NCI-H2227 (cell line): Measurements from ENCODE around the gene TGFBRAP1.
"Not testable (repeated sequence)": the region's sequence is repeated elsewhere in the genome, so short reads cannot be mapped to it uniquely, and the experiment has no call there.

Experiments
- DNase-seq: peaks from one replicate; lab custom pipeline; 2025; ENCODE audit not compliant: unreplicated experiment; lab: John Stamatoyannopoulos, UW

Gene TGFBRAP1

DNA sequence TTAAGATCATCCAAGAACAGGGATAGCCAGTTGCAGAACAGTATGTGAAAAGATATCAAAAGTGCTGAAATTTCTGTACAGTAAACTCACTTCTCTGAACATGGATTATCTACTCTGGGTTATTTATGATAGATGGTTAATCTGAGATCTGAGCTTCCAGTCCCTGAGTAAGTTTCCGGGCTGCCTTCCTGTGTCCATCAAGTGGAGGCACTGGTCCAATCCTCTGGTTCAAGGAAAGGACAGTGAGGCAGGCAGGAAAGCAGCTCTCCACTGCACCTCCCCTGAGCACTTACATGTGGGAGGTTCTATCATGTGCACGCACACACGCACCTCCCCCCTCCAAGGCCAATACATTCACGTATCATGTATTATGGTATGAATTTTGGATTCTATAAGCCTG lies 55.5 kb downstream of the TGFBRAP1 start:
- DNase-seq = no peak

DNA sequence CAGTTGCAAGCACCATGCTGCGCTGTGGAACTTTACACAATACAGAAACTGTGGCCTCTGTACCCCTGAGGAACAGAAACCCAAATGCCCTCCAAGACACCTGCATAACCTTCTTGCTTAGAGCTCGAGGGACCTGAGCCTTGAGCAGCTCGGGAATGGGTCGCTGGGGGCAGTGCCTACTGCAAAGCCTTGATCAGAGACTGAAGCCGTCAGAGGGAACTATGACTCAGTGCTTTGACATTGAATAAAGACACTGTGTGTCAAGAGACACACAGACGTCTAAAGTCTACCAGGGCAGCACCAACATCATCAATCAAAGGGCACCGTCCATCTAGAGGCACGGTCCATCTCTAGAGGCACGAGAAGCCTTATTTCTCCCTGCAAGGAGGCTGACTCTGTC lies 57.4 kb downstream of the TGFBRAP1 start:
- no peak for DNase-seq

- DNase-seq = no peak
Observed at GRCh38 chr2:105271393-105272045, 58.0 kb downstream of the TGFBRAP1 start.

DNA sequence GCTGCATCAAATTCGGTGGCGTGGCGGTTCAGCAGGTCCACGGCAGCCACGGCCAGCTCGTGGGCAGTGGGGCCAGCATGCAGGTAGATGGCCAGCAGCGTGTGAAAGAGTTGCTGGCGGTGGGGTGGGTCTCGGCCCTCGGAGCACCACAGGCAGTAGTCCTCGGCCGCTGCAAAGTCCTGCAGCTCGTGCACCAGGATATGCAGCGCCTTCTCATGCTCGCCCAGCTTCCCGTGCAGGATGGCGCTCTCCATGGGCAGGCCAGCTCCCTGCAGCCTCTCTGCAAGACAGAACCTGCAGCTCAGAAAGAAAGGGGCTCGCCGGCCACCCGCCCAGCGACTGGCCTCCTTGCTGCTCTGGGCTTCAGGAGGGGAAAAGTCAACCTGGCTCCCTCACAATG lies 60.1 kb downstream of the TGFBRAP1 start:
- DNase-seq = no peak

DNA sequence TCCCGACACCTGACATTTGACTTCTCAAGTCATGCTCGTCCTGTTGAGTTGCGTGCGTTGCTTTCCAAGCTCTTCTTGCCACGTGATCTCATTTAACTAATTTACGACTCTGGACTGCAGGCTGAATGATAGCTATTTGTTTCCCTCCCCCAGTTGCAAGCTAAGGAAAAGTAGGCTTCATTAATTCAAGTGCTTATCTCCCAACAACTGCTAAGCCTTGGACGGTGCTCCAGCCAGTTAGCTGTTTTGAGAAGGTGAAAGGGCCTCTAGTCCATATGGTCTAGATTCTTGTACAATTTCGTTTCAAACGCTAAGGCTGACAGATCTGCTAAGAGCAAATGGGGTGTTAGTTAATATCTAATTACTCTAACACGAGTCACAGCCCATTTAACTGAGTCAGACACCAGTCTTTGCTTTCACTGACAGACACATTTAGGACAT lies 66.9 kb downstream of the TGFBRAP1 start:
- DNase-seq = no peak

GRCh38 chr2:105261061-105261460 lies 68.5 kb downstream of the TGFBRAP1 start:
- no peak for DNase-seq

GRCh38 chr2:105258835-105259350 lies 70.6 kb downstream of the TGFBRAP1 start:
- DNase-seq = peak; percentile 87

DNA sequence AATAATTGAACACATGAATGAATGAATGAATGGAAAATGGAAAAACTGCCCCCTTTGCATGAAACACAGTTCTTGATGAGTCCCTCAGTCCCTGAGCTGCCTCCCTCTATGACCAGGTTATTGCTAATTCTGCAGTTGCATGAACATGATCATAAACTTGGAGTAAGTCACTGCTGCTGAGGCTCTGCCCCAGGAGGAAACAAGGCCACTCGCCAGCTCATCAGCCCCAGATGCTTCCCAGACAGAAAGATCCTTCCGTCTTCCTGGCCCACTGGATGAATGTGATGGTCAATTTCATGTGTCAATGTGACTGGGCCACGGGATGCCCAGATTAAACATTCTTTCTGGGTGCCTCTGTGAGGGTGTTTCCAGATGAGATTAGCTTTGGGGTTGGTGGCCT lies 71.6 kb downstream of the TGFBRAP1 start:
- DNase-seq = no peak

DNA sequence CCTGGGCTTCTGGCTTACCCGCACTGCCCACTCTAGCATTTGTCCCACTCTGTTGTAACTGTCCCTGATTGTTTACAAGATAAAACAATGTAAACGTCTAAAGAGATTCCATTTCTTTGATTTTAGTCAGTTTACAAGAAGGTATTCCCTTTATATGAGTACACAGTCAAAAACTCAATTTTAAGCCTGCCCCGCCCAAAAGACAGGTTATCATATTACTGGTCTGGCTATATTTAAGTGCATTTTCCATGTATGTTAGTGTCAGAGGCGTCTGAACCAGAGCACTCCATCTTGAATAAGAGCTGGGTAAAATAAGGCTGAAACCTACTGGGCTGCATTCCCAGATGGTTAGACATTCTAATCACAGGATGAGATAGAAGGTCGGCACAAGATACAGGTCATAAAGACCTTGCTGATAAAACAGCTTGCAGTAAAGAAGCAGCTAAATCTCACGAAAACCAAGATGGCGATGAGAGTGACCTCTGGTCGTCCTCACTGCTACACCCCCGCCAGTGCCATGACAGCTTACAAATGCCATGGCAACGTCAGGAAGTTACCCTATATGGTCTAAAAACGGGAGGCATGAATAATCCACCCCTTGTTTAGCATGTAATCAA lies 73.0 kb downstream of the TGFBRAP1 start:
- DNase-seq = no peak

- DNase-seq = no peak
Observed at GRCh38 chr2:105255979-105256378, 73.6 kb downstream of the TGFBRAP1 start.

DNA sequence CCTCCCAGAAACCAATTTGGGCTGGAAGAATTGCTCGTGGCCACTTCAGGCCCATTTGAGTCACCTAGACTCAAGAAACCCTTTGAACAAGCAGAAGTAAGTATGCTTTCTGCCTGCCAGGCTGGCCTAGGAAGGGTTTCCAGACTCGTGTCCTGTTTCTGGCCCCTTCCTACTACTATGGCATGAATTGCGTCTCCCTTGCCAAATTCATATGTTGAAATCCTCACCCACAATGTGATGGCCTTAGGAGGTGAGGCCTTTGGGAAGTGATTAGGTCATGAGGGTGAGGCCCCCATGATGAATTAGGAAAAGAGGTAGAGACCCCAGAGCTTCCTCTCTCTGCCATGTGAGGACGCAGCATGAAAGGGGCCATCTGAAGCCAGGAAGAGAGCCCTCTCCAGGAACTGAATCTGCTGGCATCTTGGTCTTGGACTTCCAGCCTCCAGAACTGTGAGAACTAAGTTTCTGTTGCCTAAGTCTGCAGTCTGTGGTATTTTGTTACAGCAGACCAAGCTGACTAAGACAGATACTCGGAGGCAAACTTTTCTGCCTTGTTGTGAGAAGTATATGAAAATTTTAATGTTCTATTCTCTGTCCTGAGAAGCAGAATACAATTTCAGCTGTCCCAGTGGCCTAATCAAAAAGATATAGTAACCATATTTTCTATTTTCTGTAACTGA lies 74.9 kb downstream of the TGFBRAP1 start:
- no peak for DNase-seq

GRCh38 chr2:105252271-105252670 lies 77.3 kb downstream of the TGFBRAP1 start:
- no peak for DNase-seq

DNA sequence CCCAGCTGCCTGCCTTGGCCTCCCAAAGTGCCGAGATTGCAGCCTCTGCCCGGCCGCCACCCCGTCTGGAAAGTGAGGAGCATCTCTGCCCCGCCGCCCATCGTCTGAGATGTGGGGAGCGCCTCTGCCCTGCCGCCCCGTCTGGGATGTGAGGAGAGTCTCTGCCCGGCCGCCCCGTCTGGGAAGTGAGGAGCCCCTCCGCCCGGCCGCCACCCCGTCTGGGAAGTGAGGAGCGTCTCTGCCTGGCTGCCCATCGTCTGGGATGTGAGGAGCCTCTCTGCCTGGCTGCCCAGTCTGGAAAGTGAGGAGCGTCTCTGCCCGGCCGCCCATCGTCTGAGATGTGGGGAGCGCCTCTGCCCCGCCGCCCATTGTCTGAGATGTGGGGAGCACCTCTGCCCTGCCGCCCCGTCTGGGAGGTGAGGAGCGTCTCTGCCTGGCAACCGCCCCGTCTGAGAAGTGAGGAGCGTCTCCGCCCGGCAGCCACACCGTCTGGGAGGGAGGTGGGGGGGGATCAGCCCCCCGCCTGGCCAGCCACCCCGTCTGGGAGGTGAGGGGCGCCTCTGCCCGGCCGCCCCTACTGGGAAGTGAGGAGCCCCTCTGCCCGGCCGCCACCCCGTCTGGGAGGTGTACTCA lies 78.4 kb downstream of the TGFBRAP1 start:
- not testable (repeated sequence) for DNase-seq

DNA sequence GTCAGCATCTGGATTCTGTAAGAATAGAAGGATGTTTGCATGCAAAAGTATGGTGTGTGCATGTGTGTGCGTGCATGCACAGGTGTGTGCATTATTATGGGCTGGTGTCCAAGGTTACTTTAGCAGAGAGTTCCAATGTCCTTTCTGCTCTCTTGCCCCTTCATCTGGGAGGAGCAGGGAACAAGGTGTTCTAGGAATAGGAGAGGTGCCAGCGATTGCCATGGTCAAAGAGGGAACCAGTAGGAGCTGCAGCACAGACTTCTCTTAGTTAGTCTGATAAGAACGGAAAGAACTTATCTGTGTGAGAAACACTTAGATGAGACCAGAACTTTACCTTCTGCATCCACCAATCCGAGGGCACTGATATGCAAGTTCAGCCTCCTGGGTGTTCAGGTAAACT lies 79.6 kb downstream of the TGFBRAP1 start:
- DNase-seq = no peak

DNA sequence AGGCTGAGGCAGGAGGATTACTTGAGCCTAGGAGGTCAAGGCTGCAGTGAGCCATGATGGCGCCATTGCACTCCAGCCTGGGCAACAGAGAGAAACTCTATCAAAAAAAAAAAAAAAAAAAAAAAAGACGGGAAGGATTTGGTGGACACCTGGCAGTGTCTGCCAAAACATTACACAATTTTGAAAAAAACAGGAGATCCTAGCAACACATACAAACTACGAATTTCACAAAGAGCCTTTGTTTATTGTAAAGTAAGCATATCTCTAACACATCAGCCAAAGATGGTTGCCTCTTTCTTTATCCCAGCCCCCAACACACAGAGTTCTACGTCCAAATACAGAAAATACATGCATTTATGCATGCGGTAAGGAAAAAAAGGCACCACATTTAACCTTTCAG lies 80.4 kb downstream of the TGFBRAP1 start:
- no peak for DNase-seq

GRCh38 chr2:105248316-105249070 lies 81.0 kb downstream of the TGFBRAP1 start:
- no peak for DNase-seq

DNA sequence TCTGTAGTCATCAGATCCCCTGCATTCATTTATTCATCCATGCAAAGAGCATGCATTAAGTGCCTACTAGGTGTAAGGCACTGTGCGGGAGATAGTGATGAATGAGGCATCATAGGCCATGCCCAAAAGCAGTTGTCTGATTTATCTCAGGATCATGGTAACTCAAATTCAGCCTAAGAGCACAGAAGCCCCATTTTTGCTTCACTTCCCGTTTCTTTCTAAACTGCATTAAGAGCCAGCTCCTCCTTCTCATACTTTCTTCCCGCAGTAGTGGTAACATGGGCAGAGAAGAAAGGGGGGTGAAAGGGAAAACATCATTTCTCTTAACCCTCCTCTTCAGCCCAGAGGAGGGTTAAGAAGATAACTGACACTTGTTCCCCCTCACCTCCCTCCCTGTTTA lies 85.1 kb downstream of the TGFBRAP1 start:
- no peak for DNase-seq

- DNase-seq = no peak
Observed at GRCh38 chr2:105243961-105244360, 85.6 kb downstream of the TGFBRAP1 start.

DNA sequence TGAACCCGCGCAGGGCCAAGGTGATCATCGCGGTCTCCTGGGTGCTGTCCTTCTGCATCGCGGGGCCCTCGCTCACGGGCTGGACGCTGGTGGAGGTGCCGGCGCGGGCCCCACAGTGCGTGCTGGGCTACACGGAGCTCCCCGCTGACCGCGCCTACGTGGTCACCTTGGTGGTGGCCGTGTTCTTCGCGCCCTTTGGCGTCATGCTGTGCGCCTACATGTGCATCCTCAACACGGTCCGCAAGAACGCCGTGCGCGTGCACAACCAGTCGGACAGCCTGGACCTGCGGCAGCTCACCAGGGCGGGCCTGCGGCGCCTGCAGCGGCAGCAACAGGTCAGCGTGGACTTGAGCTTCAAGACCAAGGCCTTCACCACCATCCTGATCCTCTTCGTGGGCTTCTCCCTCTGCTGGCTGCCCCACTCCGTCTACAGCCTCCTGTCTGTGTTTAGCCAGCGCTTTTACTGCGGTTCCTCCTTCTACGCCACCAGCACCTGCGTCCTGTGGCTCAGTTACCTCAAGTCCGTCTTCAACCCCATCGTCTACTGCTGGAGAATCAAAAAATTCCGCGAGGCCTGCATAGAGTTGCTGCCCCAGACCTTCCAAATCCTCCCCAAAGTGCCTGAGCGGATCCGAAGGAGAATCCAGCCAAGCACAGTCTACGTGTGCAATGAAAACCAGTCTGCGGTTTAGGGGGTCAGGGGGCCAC lies 87.1 kb downstream of the TGFBRAP1 start:
- DNase-seq = no peak

DNA sequence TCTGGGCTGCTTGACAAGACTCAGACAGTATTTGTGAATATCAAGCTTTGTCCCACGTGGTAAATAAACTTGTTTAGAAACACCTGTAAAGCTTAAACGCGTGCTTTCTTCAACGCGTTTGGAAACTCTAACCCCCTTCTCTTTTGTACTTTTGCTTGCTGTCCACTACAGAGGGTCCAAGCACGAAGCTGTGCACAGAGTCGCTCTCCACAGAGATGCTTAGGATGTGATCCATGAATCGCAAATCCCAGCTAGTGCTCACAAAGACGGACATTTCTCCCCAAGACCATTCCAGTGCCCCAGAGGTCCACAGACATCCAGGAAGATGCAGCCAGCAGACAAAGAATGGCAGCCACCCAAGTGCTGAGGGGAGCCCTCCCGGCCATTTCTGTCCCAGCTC lies 88.1 kb downstream of the TGFBRAP1 start, which contains the start of gene GPR45:
Gene GPR45 (plus strand): TSS at position 301 of the 400 bp plus-strand sequence. CDS start 116 bp downstream, outside the sequence.
- no peak for DNase-seq
